ENCODE data around the gene CKS2. TPM values are rescaled to one million over a fixed set of nuclear protein-coding genes. Genes with fewer than 3 reads are reported as not detected.
"Not testable (repeated sequence)": the region's sequence is repeated elsewhere in the genome, so short reads cannot be mapped to it uniquely, and the experiment has no call there.

CKS2 gene
- total RNA-seq, 2 donors from 2014 or later: 4.1 to 4.3 TPM

DNA sequence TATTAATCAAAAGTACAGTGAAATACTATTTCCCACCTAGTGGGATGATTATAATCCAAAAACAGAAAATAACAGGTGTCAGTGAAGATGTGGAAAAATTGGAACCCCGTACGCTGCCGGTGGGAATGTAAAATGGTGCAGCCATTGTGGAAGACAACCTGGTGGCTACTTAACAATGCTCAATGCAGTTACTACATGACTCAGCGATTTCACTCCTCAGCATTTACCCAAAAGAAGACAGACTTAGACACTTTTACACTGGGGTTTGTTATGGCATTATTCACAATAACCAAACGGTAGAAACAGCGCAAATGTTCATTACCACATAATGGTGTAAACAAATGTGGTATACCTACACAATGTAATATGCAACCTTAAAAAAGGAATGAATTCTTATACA is 31.2 kb downstream of the CKS2 start:
- DNase-seq (ENCODE audit: low spot score): no peak
- intact Hi-C loops (cut with DNase I): no loop called here

DNA sequence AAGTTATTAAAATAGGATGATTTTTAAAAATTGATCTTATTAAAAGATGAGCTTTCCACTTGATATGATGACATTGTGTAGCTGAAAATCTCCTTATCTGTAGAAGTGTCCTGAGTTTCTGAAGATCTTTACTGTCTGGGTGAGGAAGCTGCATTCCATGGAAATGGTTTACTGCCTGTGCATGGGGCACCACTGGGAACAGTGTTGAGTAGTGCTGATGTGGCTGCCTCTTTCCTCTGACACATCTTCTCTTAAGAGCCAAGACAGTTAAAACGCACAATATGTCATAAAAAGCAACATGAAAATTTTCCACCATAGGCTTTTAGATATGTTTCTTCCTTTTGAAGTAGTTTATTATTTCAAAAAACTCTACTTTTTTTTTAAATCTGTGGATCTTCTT is 32.0 kb downstream of the CKS2 start:
- intact Hi-C loops (cut with DNase I): no loop called here
- DNase-seq (ENCODE audit: low spot score): no peak

DNA sequence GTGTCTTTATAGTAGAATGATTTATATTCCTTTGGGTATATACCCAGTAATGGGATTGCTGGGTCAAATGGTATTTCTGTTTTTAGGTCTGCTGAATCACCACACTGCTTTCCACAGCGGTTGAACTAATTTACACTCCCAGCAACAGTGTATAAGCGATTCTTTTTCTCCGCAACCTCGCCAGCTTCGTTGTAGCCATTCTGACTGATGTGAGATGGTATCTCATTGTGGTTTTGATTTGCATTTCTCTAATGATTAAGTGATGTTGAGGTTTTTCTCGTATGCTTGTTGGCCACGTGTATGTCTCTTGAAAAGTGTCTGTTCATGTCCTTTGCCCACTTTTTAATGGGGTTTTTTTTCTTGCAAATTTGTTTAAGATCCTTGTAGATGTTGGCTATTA is 32.8 kb downstream of the CKS2 start:
- intact Hi-C loops (cut with DNase I); DNase-seq (ENCODE audit: low spot score): not testable (repeated sequence)

DNA sequence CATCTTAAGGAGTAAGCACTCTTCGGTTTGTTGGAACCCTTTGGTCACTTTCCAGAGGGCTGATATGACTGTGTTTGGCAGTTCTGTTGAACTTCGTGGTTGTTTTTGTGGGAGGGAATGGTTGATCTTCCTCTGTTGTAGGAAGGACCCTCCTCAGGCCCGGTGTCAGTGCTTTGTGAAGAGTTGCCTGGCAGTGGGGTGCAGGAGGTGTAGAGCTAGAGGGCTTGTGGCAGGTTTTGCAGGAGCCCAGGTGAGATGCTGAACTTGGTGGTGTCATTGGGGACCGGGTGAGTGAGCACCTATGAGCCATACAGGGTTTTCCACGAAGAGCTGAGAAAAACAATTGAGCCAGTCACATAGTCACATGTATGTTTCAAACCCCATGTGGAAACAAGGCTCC is 34.5 kb downstream of the CKS2 start:
- intact Hi-C loops (cut with DNase I): no loop called here
- DNase-seq (ENCODE audit: low spot score): no peak

DNA sequence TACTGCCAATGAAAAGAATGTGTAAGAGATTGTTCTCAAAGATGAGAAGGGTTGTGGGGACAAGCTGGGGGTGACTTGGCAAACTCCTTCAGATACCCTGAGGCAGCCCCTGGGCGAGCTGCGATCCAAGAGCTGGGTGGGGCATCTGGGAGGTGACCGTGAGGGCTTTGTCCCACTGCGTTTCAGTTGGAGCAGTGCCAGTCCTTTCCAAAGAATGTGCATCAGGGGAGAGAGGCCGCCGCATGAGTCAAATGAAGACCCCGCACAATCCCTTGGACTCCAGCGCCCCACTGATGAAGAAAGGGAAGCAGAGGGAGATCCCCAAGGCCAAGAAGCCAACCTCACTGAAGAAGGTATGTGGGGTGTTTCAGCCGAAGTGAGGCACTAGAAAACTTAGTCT is 35.7 kb downstream of the CKS2 start:
- DNase-seq (ENCODE audit: low spot score): no peak
- intact Hi-C loops (cut with DNase I): no loop called here

DNA sequence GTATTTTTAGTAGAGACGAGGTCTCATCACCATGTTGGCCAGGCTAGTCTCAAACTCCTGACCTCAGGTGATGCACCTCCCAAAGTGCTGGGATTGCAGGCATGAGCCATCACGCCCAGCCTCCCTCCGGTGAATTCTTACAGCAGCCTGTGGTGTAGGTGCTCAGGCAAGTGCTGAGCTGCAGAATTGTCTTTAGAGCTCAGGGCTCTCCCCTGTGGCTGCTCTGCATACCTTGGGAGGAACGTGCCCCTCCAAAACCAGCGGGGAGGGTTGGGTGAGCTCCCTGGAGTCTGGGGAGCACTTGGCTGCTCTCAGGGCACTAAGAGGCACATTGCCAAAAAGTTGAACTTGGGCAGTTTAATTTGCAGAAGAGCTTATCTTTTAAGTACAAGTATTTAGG is 36.7 kb downstream of the CKS2 start:
- no peak for DNase-seq (ENCODE audit: low spot score)
- intact Hi-C loops (cut with DNase I): no loop called here

DNA sequence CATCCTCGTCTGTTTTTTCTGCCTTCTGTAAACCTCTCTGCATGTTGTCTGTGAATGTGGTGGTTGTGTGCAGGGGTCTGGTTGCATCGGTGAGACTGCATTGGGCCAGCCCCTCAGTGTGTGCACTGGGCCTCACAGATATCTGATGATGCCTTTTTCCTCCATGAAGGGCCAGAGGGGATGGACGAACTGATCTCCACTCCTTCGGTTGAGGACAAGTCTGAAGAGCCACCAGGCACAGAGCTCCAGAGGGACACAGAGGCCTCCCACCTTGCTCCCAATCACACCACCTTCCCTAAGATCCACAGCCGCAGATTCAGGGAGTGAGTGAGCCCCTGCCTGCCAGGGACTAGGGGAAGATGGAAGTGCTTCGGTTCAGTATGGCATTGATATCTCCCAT is 38.6 kb downstream of the CKS2 start:
- intact Hi-C loops (cut with DNase I): no loop called here
- DNase-seq (ENCODE audit: low spot score): no peak

DNA sequence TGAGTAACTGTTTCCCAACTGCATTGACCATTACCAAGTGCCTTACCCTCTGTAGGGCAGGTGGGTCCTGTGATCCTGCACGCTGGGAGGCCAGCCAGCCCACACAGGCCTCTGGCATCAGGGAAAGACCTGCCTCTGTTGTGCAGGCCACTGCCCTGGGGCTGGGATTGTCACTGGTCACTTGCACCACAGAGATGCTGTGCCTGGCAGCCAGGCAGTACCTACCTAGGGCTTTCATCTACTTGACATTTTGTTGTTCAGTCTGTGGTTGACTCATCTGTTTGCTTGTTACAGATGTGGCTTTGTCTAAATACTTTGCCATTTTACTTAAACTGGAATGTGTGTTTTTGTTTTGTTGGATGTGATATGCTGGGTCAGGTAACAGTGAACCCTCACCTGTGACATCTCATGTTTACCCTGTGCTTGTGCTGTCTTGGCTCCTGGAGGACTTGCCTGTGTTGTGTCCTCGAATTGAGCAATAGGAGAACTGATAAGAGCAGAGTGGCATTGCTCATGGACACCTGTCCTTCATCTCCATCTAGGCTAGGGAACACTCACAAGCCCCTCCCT is 40.1 kb downstream of the CKS2 start:
- DNase-seq (ENCODE audit: low spot score): no peak
- intact Hi-C loops (cut with DNase I): no loop called here

DNA sequence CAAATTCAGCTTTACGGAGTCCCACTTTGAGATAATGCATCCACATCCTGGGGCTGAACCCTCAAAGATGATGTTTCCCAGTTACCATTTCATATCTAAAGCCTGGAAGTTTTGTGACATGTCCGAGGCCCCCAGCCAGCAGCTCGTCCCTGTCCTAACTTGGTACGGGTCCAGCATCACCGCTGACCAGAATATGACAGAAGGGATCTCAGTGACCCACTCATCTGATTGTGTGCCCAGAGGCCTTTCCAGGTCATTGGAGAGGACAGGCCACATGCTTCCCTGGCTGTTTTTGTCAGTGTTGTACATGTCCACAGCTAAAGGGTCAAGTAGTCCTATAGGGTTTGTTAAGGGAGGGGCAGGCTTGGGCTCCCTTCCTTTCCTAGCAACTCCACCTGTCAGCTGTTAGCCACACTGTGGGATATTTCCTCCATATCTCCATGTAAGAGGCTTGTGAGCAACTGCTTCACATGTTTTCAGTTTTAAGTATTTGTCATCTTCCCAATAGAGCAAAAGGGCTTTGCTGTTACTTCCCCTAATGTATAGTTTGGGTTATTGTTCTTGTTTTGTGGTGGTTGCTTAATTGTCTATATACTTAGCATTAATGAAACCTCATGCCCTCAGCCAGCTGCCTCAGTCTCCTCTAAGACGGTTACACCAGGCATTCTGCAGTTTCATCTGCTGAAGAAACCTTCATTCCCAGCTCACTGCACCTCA is 40.7 kb downstream of the CKS2 start:
- intact Hi-C loops (cut with DNase I): no loop called here
- no peak for DNase-seq (ENCODE audit: low spot score)

DNA sequence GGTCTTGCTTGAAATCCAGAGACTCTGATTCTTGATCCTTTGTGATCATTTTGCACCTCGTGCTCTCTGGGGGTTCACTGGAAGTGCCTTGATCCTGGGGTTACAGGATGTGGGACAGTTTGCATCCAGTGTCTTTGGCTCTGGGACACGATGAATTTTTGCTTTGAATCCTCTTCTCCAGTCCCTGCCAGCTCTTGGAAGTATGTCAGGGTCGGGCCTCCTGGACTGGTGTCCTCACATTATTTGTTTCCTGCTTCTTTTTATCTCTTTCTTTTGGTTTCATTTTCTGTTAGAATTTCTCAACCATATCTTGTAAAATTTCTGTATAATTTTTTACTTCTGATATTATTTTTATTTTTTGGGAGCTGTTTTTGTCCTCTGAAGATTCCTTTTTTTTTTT is 41.5 kb downstream of the CKS2 start:
- no peak for DNase-seq (ENCODE audit: low spot score)
- intact Hi-C loops (cut with DNase I): no loop called here

DNA sequence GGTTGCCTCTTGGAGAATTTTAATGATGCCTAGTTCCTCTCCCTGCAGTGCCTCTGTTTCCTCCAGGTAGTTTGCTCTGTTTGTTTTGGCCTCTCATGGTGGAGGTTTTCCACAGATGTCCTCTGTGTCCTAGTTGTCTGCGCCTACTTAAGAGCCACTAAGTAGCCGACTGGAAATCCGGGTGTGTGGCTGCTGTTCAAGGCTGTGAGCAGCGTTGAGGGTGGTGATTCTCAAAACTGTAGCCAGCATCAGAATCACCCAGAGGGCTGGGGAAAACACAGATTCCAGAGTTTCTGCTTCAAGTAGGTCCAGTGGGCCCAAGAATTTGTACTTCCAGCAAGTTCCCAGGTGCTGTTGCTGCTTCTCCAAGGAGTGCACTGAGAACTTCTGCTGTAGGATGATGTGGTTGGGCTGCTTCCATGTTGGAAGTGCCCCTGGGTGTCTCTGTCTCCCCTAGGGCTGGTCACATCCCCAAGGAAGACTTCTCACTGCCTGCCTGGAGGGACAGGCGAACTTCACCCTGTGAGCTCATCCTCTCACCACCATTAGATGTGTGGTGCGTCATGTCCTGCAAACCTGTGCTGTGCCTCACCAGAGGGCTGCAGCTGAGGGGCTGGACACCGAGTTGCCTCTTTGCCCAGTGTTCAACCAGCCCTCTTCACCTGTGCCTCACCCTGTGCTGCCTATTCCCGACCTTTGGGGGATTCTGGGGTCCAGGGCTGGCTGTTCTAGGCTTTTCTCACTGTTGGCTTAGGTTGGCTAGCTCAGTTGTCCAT is 42.1 kb downstream of the CKS2 start:
- intact Hi-C loops (cut with DNase I): no loop called here
- DNase-seq (ENCODE audit: low spot score): no peak

DNA sequence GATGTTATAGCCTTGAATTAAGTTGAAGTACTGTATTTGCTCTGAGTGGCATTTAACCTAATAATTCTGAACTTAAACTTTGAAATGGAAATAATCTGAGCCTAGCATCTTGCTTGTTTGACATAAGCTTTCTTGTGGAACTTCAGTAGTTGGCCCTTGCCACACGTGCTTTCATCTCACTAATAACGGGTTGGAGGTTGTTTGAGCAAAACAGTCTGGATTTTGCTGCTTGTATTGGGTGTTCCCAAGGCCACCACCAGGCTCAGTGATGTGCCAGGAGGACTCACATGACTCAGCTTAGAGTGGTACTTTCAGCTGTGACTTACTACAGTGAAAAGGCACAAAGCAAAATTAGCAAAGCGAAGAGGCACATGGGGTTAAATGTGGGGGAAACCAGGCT is 43.0 kb downstream of the CKS2 start:
- intact Hi-C loops (cut with DNase I): no loop called here
- DNase-seq (ENCODE audit: low spot score): no peak

DNA sequence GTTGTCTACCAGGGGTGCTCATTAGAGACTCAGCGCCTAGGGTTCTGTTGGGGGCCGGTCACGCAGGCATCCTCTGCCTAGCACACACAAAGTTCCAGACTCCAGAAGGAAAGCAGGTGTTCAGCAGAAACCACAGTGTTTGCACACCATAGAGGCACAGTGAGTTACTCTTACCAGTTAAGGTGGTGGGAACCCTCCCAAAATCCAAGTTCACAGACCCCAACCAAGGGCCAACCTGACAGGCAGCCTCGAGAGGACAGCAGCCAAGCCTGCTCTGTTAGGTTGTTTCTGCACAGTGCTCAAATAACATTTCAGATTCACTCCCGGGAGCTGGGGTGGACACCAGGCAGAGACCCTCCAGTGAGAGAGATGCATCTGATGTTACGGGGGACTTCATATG is 43.5 kb downstream of the CKS2 start:
- DNase-seq (ENCODE audit: low spot score): no peak
- intact Hi-C loops (cut with DNase I): no loop called here

DNA sequence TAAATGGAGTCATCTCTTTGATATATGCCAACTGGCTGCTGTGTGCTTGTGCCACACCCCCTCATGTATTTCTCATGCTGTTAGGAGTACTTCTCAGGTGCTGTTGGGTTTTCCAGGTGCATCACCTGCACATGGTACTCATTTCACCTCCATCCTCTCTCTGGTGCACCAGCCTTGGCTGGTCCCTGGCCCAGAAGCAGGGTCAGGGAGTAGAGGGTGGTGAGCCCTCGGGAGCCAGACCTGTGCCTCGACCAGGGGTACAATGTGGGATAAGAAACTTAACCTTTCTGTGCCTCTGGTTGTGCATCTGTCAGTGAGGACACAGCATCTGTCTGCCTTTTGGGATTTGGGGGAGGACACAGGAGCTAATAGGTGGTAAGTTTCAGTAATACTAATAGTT is 45.8 kb downstream of the CKS2 start:
- intact Hi-C loops (cut with DNase I): no loop called here
- no peak for DNase-seq (ENCODE audit: low spot score)

DNA sequence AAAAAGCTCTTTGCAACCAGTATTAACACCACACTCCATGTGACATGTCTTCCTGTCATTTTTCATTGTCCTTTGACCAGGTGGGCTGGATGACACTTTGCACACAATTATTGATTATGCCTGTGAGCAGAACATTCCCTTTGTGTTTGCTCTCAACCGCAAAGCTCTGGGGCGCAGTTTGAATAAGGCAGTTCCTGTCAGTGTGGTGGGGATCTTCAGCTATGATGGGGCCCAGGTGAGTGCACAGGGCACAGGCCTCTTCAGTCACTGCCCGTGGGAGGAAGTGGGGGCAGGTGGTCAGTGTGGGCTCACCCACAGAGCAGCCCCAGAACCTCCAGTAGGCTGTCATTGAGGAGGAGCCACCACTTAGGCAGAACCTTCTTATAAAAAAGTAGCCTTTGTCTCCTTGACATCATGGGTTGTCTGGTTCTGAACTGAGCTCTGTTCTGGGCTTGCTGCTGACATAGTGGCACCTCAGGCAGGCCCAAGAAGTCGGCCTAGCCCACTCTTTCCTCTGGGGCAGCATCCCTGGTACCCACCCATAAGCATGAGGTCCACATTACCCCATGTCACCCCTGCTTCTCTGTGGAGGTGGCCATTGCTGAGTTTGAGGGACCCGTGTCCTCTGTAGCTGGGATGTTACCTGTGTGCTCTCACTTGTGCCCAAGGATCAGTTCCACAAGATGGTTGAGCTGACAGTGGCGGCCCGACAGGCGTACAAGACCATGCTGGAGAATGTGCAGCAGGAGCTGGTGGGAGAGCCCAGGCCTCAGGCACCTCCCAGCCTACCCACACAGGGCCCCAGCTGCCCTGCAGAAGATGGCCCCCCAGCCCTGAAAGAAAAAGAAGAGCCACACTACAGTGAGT is 46.6 kb downstream of the CKS2 start:
- intact Hi-C loops (cut with DNase I): no loop called here
- no peak for DNase-seq (ENCODE audit: low spot score)

DNA sequence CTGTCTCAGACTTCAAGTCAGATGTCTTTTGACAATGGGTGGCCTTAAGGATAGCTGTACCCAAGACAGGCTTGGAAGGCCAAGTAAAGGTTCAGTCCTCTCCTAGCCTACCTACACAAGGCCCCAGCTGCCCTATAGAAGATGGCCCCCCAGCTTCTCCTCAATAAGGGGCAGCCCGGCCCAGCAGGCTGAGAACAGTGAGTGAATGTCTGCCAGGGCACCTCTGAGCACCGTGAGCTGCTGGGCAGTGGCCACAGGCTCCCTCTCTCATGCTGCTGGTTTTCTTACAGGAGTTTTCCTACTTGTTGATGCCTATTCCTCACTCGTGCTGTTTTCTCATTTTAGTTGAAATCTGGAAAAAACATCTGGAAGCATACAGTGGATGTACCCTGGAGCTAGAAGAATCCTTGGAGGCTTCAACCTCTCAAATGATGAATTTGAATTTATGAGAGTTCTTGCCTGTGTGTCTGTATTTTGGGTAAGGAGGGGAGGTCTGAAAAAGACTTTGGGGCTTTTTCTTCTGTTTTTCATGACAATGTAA is 47.5 kb downstream of the CKS2 start:
- DNase-seq (ENCODE audit: low spot score): no peak

DNA sequence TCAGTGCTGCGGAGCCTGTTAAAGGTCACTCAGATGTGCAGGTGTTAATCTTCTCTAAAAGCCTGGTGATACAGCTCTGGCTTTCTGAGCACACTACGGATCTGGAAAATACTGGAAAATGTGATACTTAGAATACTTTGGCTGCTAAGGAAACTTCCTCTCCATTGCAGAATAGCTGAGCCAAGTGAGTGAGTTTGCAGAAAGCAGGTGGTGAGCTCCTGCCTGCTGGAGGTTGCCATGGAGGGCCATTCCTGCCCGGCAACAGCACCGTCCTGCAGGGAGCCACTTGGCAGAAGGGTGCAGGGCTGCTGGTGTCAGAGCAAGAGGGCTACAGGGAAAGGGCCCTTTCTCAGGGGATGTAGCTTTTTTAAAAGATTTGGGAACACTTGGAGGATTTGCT is 48.0 kb downstream of the CKS2 start:
- intact Hi-C loops (cut with DNase I): no loop called here
- no peak for DNase-seq (ENCODE audit: low spot score)

More for the DNA sequence above, 47.5 kb downstream of the CKS2 start:
- intact Hi-C loops (cut with DNase I): no loop called here

DNA sequence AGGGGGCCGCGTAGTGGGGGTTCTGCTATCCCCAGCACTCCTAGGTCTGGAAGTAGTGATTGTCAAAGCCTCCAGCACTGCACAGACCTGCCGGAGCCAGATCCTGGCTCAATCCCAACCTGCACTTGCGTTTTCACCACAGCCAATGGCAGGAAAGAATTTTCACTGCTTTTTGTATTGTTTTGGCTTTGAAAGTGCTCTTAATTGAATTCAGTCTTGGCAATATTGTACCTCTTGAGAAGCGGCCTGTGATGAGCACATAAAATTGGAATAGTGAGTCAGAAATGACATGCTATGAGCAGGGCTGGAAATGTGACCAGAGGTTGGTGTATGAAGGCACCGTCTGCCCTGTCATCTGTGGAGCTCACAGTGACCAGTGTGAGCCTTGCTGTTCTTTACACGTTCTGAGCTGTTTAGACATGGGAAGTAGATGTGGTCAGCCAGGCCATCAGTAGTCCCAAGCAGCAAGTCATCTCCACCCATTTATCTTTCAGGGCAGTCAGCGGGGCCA is 48.8 kb downstream of the CKS2 start:
- DNase-seq (ENCODE audit: low spot score): peak; percentile 58
- intact Hi-C loops (cut with DNase I): no loop called here

DNA sequence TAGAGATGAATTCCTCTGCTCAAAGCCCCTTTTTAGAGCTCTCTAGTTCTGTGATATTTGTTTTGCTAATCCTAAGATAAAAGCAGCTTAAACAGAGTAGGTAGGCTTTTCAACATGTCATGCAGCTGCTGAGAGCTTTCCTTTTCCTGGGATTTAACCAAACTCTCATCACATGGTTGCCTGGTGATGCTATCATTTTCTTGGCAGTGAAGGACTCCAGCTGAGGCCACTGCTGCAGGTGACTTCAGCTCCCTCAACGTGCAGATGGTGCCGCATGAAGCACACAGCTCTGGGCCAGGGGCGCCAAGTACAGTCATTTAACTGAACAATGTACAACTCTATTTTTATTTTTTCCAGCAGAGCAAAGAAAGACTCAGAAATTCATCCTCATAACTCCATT is 49.5 kb downstream of the CKS2 start:
- intact Hi-C loops (cut with DNase I): no loop called here

More for the DNA sequence above, 49.5 kb downstream of the CKS2 start:
- DNase-seq (ENCODE audit: low spot score): no peak
